Measurements from ENCODE around the gene TNFSF9.

The TNFSF9 gene

GRCh38 chr19:6530386-6531162 is at the start of gene TNFSF9:
TNFSF9 (plus strand) TSS chr19:6531026; CDS start chr19:6531037, 11 bp downstream.
- DNase-seq (ENCODE audit: low read depth in 2 of 2): peak; percentile 75 to 79

GRCh38 chr19:6481541-6482342 is 49.1 kb upstream of the TNFSF9 start, which contains the start of gene DENND1C:
DENND1C (minus strand) TSS chr19:6481787; CDS start chr19:6481695, 92 bp downstream.
- DNase-seq (ENCODE audit: low read depth in 2 of 2): peak in 1 of 2 experiments; percentile 67

GRCh38 chr19:6482343-6482686 is 48.5 kb upstream of the TNFSF9 start:
- no peak for DNase-seq (ENCODE audit: low read depth in 2 of 2)

- DNase-seq (ENCODE audit: low read depth in 2 of 2): no peak
Measured at GRCh38 chr19:6483235-6483634, 47.6 kb upstream of the TNFSF9 start.

GRCh38 chr19:6484230-6484629 is 46.6 kb upstream of the TNFSF9 start:
- no peak for DNase-seq (ENCODE audit: low read depth in 2 of 2)

- DNase-seq (ENCODE audit: low read depth in 2 of 2): no peak
Measured at GRCh38 chr19:6484831-6485230, 46.0 kb upstream of the TNFSF9 start.

- DNase-seq (ENCODE audit: low read depth in 2 of 2): no peak
Measured at GRCh38 chr19:6489278-6490061, 41.4 kb upstream of the TNFSF9 start.

- DNase-seq (ENCODE audit: low read depth in 2 of 2): no peak
Measured at GRCh38 chr19:6490134-6490533, 40.7 kb upstream of the TNFSF9 start.

GRCh38 chr19:6491802-6492592 is 38.8 kb upstream of the TNFSF9 start:
- no peak for DNase-seq (ENCODE audit: low read depth in 2 of 2)

GRCh38 chr19:6494438-6495036 is 36.3 kb upstream of the TNFSF9 start:
- no peak for DNase-seq (ENCODE audit: low read depth in 2 of 2)

GRCh38 chr19:6495947-6496346 is 34.9 kb upstream of the TNFSF9 start:
- no peak for DNase-seq (ENCODE audit: low read depth in 2 of 2)

- DNase-seq (ENCODE audit: low read depth in 2 of 2): no peak
Measured at GRCh38 chr19:6498294-6499036, 32.4 kb upstream of the TNFSF9 start.

GRCh38 chr19:6499052-6499790 is 31.6 kb upstream of the TNFSF9 start:
- DNase-seq (ENCODE audit: low read depth in 2 of 2): no peak

- DNase-seq (ENCODE audit: low read depth in 2 of 2): no peak
Measured at GRCh38 chr19:6500837-6501739, 29.7 kb upstream of the TNFSF9 start.

GRCh38 chr19:6501740-6502648 is 28.8 kb upstream of the TNFSF9 start, which contains the start of gene TUBB4A:
TUBB4A (minus strand) TSS chr19:6502309; CDS start chr19:6502212, 97 bp downstream.
- DNase-seq (ENCODE audit: low read depth in 2 of 2): peak in 1 of 2 experiments; percentile 35

- no peak for DNase-seq (ENCODE audit: low read depth in 2 of 2)
Measured at GRCh38 chr19:6503407-6504201, 27.2 kb upstream of the TNFSF9 start.
